Breast epithelium (tissue), 3 donors: ENCODE results near the gene RNF166.

ENCODE experiments used
- POLR2A ChIP-seq: fragments of 450-650 bp; IDR thresholded peaks from one replicate; pipeline ENCODE4 v1.6.1; 2016; ENCODE audit warnings: antibody characterized with exemption, mild to moderate bottlenecking, moderate library complexity
- POLR2AphosphoS5 ChIP-seq, 3 donors: sonication (generic); formaldehyde crosslinking; IDR thresholded peaks; one replicate each; pipeline ENCODE4 v1.6.1; 2017; ENCODE audit warnings: antibody characterized with exemption in 3 of 3
- TF ChIP-seq, protein P1 (sequence below), 3 donors: fragments of 450-650 bp; IDR thresholded peaks; one replicate each; pipeline ENCODE4 v1.5.1; 2016 to 2017; ENCODE audit warnings: antibody characterized with exemption in 3 of 3, mild to moderate bottlenecking in 3 of 3, moderate library complexity in 3 of 3

DNA sequence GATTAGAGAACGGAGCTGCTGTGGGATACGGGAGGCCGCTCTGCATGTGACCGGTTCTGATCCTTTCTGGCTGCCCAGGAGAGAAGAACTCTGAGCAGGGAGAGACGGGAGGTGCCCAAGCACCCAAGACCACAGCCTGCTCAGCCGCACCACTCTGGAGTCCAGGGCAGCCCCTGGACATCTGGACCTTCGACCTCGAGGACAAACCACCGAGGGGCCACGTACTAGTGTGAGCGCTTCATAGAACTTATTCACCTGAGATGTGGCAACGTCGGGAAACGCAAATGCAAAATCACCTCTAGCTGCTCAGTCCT, 5.9 kb downstream of the RNF166 start:
- TF ChIP-seq POLR2AphosphoS5 (IDR thresholded peaks at IDR 0.05) (no peak), POLR2A (no peak)
- TF ChIP-seq, protein P1, sequence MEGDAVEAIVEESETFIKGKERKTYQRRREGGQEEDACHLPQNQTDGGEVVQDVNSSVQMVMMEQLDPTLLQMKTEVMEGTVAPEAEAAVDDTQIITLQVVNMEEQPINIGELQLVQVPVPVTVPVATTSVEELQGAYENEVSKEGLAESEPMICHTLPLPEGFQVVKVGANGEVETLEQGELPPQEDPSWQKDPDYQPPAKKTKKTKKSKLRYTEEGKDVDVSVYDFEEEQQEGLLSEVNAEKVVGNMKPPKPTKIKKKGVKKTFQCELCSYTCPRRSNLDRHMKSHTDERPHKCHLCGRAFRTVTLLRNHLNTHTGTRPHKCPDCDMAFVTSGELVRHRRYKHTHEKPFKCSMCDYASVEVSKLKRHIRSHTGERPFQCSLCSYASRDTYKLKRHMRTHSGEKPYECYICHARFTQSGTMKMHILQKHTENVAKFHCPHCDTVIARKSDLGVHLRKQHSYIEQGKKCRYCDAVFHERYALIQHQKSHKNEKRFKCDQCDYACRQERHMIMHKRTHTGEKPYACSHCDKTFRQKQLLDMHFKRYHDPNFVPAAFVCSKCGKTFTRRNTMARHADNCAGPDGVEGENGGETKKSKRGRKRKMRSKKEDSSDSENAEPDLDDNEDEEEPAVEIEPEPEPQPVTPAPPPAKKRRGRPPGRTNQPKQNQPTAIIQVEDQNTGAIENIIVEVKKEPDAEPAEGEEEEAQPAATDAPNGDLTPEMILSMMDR (IDR thresholded peaks at IDR 0.05), result no peak
